Memory B cell (primary cell): Measurements from ENCODE around the gene RASD2.

ENCODE experiments used
- ATAC-seq: fragments of 150-1000 bp; cut with Tn5 transposase; 2 replicates; pipeline ENCODE4 v1.10.0; 2021; ENCODE audit warnings: low read depth, mild to moderate bottlenecking, moderate library complexity
- DNase-seq, 2 donors: peaks; one replicate each; pipeline ENCODE4 v3.0.0; 2022; ENCODE audit warnings: low spot score in 2 of 2
- H3K27ac Mint-ChIP-seq: one replicate; pipeline ENCODE4 v1.8.0; 2022; ENCODE audit warnings: mild to moderate bottlenecking, moderate library complexity, mixed read lengths
- H3K27me3 Mint-ChIP-seq: one replicate; pipeline ENCODE4 v1.8.0; 2022; ENCODE audit warnings: mixed read lengths
- H3K36me3 Mint-ChIP-seq: one replicate; pipeline ENCODE4 v1.8.0; 2022; ENCODE audit warnings: mild to moderate bottlenecking, mixed read lengths
- H3K4me1 Mint-ChIP-seq: one replicate; pipeline ENCODE4 v1.8.0; 2022; ENCODE audit warnings: mixed read lengths
- H3K4me3 Mint-ChIP-seq: one replicate; pipeline ENCODE4 v1.8.0; 2022; ENCODE audit warnings: mild to moderate bottlenecking, moderate library complexity, mixed read lengths
- H3K9me3 Mint-ChIP-seq: one replicate; pipeline ENCODE4 v1.8.0; 2022; ENCODE audit warnings: mixed read lengths

Gene RASD2

DNA sequence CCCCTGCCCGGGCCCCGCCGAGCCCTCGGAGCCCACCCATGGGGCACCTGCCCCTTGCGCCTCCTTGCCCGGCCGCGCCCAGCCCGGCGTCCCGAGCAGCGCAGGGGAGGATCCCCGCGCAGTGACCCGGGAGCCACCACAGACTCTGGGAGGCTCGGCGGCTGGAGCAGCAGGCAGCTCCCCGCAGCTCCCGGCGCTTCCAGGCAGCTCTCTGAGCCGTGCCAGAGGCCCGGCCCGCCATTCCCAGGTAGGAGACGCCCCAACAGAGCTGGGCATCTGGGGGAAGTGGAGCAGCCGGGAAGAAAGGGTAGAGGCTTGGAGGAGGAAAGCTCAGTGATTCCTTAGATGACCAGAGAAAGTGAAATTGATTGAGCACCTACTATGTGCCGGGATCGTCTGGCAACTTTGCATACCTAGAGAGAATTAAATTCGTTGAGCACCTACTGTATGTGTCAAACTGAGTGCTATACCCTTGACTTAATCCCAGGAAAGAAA, 670 bp downstream of the RASD2 start:
- H3K4me1 Mint-ChIP-seq = peaks cover 12% of the 10 kb centered on the region
- H3K4me3 Mint-ChIP-seq = peak overlapping the region; percentile 0
- H3K27me3 Mint-ChIP-seq = peaks cover 25% of the 10 kb centered on the region
- DNase-seq (no peak), ATAC-seq (no peak)
- H3K27ac Mint-ChIP-seq = no peak overlapping the region
- no peaks in the 10 kb centered on the region for H3K36me3 Mint-ChIP-seq
- H3K9me3 Mint-ChIP-seq = no peaks in the 10 kb centered on the region

DNA sequence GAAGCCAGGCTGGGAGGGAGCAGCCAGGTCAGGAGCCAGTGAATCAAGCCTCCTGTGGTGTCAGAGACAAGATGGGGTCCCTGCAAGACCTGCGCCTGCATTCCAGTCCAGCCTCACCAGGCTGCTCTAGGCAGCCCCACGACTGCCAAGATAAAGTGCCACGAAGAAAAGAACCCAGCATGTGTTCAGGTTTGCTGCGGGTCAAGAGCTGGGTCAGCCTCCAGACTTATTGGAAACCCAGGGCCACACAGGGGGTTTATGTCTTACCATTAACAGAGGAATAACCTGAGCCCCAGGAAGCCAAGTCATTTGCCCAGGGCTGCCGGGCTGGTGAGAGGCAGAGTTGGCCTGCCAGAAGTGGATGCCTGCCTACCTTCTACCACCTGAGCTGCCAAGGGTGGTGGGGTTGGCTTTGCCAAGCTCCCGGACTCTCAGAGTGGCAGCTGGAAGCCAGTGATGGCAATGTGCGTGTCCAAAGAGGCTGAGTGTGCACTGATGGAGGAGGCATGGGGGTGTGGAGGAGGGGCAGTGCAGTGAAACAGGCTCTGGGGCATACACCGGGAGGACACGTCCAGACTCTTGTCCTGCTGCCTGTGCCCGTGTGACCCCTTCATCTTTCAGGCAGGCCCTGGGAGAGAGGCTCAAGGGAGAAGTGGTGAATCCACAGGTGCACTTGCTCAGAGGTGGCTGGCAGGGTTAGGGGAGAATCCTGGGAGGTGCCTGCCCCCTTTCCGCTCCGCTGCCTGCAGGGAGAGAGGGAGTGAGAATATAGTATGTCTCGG, 1.7 kb downstream of the RASD2 start:
- peaks cover 26% of the 10 kb centered on the region for H3K27me3 Mint-ChIP-seq
- H3K4me1 Mint-ChIP-seq = peaks cover 10% of the 10 kb centered on the region
- H3K36me3 Mint-ChIP-seq = no peaks in the 10 kb centered on the region
- H3K27ac Mint-ChIP-seq = no peak overlapping the region
- no peaks in the 10 kb centered on the region for H3K9me3 Mint-ChIP-seq
- no peak for ATAC-seq
- no peak for DNase-seq
- no peak overlapping the region for H3K4me3 Mint-ChIP-seq

DNA sequence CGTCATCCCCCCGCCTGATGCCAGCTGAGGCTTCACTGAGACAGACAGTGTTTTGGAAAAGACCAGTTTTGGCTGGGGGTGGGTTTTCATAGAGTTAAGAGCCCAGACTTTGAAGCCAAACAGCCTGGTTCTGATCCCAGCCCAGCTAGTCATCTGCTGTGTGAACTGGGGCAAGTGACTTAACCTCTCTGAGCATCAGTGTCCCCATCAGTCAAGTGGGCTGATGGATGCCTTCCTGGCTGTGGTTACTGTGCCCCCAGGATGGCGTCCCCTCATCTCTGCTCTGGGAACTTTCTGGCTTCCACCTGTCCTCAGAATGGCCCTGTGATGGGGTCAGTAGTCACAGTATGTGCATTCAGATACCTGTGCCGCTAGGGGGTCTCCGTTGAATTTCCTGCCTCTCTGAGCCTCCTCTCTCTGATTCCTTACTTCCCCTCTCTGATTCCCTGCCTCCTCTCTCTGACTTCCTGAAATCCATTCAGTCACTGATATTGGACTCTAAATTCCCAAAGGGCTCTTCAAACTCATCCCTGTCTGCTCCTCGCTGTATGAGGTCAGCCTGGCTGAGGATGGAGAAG, 2.4 kb downstream of the RASD2 start:
- peaks cover 6% of the 10 kb centered on the region for H3K4me1 Mint-ChIP-seq
- no peak overlapping the region for H3K27ac Mint-ChIP-seq
- no peaks in the 10 kb centered on the region for H3K9me3 Mint-ChIP-seq
- ATAC-seq = no peak
- peaks cover 26% of the 10 kb centered on the region for H3K27me3 Mint-ChIP-seq
- H3K36me3 Mint-ChIP-seq = no peaks in the 10 kb centered on the region
- no peak overlapping the region for H3K4me3 Mint-ChIP-seq
- DNase-seq = no peak

DNA sequence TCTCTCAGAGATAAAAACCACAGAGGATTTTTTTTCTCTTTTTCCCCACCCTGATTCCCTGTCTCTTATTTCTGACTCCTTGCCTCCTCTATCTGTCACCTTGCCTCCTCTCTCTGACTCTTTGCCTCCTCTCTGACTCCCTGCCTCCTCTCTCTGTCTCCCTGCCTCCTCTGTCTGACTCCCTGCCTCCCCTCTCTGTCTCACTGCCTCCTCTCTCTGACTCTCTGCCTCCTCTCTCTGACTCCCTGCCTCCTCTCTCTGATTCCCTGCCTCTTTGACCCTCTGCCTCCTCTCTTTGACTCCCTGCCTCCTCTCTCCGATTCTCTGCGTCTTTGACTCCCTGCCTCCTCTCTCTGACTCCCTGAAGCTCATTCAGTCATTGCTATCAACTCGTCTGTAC, 3.1 kb downstream of the RASD2 start:
- Mint-ChIP-seq H3K36me3 (no peaks in the 10 kb centered on the region), H3K27ac (no peak overlapping the region), H3K27me3 (peaks cover 25% of the 10 kb centered on the region), H3K9me3 (no peaks in the 10 kb centered on the region), H3K4me1 (peaks cover 6% of the 10 kb centered on the region), H3K4me3 (no peak overlapping the region)
- no peak for DNase-seq
- ATAC-seq = no peak

DNA sequence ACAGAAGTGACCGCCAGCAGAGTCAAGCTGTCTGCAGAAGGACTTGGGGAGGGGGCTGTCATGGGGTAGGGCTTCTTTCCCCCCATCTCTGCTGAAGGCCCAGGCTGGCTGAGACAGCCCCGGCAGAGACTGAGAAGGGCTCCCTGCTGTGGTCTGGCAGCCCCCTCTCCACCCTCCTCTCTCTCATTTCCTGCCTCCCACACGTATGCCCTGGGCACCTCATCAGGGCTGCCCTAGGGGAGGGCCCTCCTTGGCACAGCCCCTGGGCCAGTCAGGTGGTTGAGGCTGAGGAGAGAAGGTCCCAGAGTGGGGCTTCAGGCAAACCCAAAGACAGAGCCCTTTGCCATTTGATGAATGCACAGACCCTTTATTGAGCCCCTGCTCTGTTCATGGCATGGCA, 3.6 kb downstream of the RASD2 start:
- H3K27ac Mint-ChIP-seq = no peak overlapping the region
- ATAC-seq (no peak), DNase-seq (no peak)
- H3K27me3 Mint-ChIP-seq = peaks cover 27% of the 10 kb centered on the region
- no peaks in the 10 kb centered on the region for H3K9me3 Mint-ChIP-seq
- H3K36me3 Mint-ChIP-seq = no peaks in the 10 kb centered on the region
- H3K4me1 Mint-ChIP-seq = peaks cover 6% of the 10 kb centered on the region
- H3K4me3 Mint-ChIP-seq = no peak overlapping the region

DNA sequence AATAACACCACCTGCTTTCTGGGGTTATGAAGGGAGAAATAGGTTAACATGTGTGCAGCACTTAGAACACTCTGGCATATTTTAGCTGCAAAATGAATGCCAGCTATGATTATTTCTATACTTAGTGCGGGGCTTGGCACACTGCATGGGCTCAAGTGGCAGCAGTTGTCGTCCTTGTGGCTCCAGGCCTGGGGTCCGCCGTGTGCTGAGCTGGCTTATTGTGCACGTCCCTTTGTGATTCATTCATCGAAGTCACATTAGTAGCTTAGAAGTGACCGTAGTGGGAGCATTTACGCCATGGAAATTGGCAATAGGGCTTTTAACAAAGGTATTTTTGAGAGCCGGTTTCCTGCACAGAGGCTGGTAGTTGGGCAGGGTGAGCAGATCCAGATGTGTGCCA, 4.2 kb downstream of the RASD2 start:
- H3K27ac Mint-ChIP-seq = no peak overlapping the region
- no peaks in the 10 kb centered on the region for H3K9me3 Mint-ChIP-seq
- peaks cover 4% of the 10 kb centered on the region for H3K4me1 Mint-ChIP-seq
- no peak overlapping the region for H3K4me3 Mint-ChIP-seq
- peaks cover 29% of the 10 kb centered on the region for H3K27me3 Mint-ChIP-seq
- DNase-seq = no peak
- no peaks in the 10 kb centered on the region for H3K36me3 Mint-ChIP-seq
- ATAC-seq = no peak

DNA sequence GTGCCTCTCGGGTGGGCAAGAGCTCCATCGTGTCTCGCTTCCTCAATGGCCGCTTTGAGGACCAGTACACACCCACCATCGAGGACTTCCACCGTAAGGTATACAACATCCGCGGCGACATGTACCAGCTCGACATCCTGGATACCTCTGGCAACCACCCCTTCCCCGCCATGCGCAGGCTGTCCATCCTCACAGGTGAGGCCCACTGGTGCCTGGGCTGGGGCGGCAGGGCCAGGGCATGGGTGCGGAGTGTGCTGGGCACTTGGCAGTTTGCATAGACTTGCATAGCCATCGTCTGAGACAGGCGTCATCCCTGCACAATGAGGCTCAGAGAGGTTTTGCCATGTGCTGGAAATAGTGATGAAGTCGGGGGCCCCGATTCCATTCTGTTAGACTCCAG, 6.3 kb downstream of the RASD2 start:
- no peak for ATAC-seq
- Mint-ChIP-seq H3K27ac (no peak overlapping the region), H3K4me1 (peaks cover 4% of the 10 kb centered on the region), H3K4me3 (no peak overlapping the region), H3K36me3 (no peaks in the 10 kb centered on the region), H3K27me3 (peaks cover 24% of the 10 kb centered on the region), H3K9me3 (no peaks in the 10 kb centered on the region)
- no peak for DNase-seq

DNA sequence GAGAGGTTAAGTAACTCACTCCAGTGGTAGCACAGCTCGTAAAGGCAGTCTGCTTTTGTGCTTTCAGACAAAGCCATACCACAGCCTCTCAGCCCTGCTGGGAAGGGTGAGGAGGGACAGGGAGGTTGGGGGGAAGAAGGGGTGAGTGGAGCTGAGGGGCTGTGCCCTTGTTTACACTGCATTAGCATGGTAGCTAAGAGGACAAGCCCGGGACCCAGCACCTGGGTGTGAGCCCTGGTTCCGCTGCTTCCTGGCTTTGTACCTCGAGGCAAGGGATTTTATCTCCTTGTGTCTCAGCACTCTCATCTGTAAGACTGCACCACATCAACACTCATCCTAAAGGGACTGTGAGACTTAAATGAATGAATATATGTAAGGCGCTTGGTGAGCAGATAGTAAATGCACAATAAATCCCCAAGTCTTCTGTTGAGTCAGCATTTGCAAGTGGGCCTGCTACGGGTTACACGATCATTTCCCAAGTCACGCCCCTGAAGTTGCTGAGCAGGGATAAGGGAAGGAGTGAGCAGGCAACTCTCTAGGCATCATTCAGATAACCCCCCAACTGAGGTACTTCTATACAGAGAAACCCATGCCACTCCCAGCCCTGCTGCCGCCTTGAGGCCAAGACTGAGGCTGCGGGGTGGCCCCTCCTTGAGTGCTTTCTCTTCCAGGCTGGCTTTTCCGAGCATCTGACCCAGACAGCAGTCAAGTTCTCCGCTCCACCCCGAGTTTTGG, 7.5 kb downstream of the RASD2 start:
- Mint-ChIP-seq H3K27me3 (peaks cover 23% of the 10 kb centered on the region), H3K4me1 (peaks cover 8% of the 10 kb centered on the region), H3K4me3 (no peak overlapping the region), H3K27ac (no peak overlapping the region), H3K36me3 (no peaks in the 10 kb centered on the region), H3K9me3 (no peaks in the 10 kb centered on the region)
- ATAC-seq = no peak
- DNase-seq = no peak

DNA sequence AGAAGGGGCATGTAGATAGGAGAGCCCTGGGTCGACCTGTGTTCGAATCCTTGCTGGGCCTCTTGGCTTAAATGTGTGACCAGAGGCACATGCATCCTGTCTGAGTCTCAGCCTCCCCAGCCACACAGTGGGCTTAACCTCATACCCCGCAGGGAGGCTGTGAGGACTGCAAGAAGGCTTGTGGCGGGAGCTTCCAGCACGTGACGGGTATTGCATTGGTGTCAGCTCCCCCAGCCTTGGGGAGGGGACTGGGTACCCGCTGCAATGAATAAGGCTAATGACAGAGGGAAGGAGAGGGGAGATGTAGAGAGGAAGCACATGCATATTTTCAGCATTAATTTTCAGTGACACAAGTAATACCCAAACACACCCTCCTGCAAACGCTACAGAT, 8.1 kb downstream of the RASD2 start:
- ATAC-seq = no peak
- DNase-seq = no peak
- Mint-ChIP-seq H3K4me1 (peaks cover 7% of the 10 kb centered on the region), H3K4me3 (no peak overlapping the region), H3K27me3 (peaks cover 21% of the 10 kb centered on the region), H3K27ac (no peak overlapping the region), H3K36me3 (no peaks in the 10 kb centered on the region), H3K9me3 (no peaks in the 10 kb centered on the region)

DNA sequence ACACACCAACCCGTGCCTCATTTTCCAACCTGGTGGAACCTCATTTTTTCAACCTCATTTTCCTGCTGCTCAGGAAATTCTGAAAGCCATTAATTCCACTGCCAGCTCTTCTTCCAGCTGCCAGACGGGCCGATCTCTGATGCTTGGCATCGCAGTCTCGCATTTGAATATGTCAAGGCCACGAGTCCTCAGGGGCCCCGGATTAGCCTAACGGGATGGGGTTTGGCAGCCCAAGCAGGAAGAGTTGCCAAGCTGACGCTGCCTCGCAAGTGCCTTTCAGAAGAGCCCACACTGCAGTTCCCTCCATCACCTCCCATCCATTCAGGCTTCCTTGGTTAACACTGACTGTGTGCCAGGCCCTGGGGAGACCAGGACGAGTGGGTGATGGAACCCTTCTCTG, 8.7 kb downstream of the RASD2 start:
- H3K36me3 Mint-ChIP-seq = no peaks in the 10 kb centered on the region
- H3K4me1 Mint-ChIP-seq = peaks cover 4% of the 10 kb centered on the region
- H3K27ac Mint-ChIP-seq = no peak overlapping the region
- H3K4me3 Mint-ChIP-seq = no peak overlapping the region
- DNase-seq (no peak), ATAC-seq (no peak)
- H3K27me3 Mint-ChIP-seq = peaks cover 17% of the 10 kb centered on the region
- no peaks in the 10 kb centered on the region for H3K9me3 Mint-ChIP-seq

DNA sequence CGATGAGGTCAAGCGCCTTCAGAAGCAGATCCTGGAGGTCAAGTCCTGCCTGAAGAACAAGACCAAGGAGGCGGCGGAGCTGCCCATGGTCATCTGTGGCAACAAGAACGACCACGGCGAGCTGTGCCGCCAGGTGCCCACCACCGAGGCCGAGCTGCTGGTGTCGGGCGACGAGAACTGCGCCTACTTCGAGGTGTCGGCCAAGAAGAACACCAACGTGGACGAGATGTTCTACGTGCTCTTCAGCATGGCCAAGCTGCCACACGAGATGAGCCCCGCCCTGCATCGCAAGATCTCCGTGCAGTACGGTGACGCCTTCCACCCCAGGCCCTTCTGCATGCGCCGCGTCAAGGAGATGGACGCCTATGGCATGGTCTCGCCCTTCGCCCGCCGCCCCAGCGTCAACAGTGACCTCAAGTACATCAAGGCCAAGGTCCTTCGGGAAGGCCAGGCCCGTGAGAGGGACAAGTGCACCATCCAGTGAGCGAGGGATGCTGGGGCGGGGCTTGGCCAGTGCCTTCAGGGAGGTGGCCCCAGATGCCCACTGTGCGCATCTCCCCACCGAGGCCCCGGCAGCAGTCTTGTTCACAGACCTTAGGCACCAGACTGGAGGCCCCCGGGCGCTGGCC, 11.0 kb downstream of the RASD2 start:
- Mint-ChIP-seq H3K27me3 (peaks cover 15% of the 10 kb centered on the region), H3K36me3 (no peaks in the 10 kb centered on the region), H3K4me3 (no peak overlapping the region), H3K4me1 (peaks cover 4% of the 10 kb centered on the region), H3K9me3 (no peaks in the 10 kb centered on the region), H3K27ac (no peak overlapping the region)
- ATAC-seq (no peak), DNase-seq (no peak)

DNA sequence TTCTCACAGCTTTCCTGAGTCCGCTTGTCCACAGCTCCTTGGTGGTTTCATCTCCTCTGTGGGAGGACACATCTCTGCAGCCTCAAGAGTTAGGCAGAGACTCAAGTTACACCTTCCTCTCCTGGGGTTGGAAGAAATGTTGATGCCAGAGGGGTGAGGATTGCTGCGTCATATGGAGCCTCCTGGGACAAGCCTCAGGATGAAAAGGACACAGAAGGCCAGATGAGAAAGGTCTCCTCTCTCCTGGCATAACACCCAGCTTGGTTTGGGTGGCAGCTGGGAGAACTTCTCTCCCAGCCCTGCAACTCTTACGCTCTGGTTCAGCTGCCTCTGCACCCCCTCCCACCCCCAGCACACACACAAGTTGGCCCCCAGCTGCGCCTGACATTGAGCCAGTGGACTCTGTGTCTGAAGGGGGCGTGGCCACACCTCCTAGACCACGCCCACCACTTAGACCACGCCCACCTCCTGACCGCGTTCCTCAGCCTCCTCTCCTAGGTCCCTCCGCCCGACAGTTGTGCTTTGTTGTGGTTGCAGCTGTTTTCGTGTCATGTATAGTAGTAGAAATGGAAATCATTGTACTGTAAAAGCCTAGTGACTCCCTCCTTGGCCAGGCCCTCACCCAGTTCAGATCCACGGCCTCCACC, 11.7 kb downstream of the RASD2 start:
- H3K36me3 Mint-ChIP-seq = no peaks in the 10 kb centered on the region
- H3K4me1 Mint-ChIP-seq = peaks cover 4% of the 10 kb centered on the region
- H3K27me3 Mint-ChIP-seq = peaks cover 17% of the 10 kb centered on the region
- H3K27ac Mint-ChIP-seq = no peak overlapping the region
- no peaks in the 10 kb centered on the region for H3K9me3 Mint-ChIP-seq
- ATAC-seq = peak; percentile 63
- H3K4me3 Mint-ChIP-seq = no peak overlapping the region
- peak in 1 of 2 donors; percentile 31 for DNase-seq

DNA sequence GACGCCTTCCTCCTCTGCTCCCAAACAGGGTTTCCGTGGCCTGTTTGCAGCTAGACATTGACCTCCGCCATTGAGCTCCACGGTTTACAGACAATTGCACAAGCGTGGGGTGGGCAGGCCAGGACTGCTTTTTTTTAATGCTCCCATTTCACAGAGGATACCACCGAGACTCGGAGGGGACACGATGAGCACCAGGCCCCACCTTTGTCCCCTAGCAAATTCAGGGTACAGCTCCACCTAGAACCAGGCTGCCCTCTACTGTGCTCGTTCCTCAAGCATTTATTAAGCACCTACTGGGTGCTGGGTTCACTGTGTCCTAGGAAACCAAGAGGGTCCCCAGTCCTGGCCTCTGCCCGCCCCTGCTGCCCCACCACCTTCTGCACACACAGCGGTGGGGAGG, 12.2 kb downstream of the RASD2 start:
- H3K4me1 Mint-ChIP-seq = peaks cover 4% of the 10 kb centered on the region
- DNase-seq = no peak
- H3K27ac Mint-ChIP-seq = no peak overlapping the region
- H3K4me3 Mint-ChIP-seq = no peak overlapping the region
- H3K36me3 Mint-ChIP-seq = no peaks in the 10 kb centered on the region
- no peaks in the 10 kb centered on the region for H3K9me3 Mint-ChIP-seq
- no peak for ATAC-seq
- peaks cover 17% of the 10 kb centered on the region for H3K27me3 Mint-ChIP-seq

DNA sequence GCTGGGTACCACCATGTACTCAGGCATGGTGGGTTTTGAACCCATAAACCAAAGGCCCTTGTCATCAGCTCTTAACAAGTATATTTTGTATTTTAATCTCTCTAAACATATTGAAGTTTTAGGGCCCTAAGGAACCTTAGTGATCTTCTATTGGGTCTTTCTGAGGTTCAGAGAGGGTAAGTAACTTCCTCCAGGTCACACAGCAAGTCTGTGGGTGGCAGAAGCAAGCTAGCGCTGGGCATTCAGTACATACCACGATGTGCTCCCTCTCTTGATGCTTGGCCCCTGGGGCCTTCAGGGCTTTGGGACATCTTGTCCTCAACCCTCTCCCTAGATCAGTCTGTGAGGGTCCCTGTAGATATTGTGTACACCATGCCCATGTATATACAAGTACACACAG, 12.7 kb downstream of the RASD2 start:
- no peak overlapping the region for H3K4me3 Mint-ChIP-seq
- H3K9me3 Mint-ChIP-seq = no peaks in the 10 kb centered on the region
- H3K4me1 Mint-ChIP-seq = peaks cover 4% of the 10 kb centered on the region
- no peak for ATAC-seq
- H3K27me3 Mint-ChIP-seq = peaks cover 17% of the 10 kb centered on the region
- H3K27ac Mint-ChIP-seq = no peak overlapping the region
- DNase-seq = no peak
- no peaks in the 10 kb centered on the region for H3K36me3 Mint-ChIP-seq
